OCI-LY3 (cell line): ENCODE measurements around the gene CADPS.

Experiments used
- CTCF ChIP-seq: fragments of 200-600, 300-600 bp; sonication (generic); IDR thresholded peaks from 2 replicates; pipeline ENCODE4 v1.5.1; 2014; ENCODE audit warnings: antibody characterized with exemption, low read length, low read depth
- EZH2phosphoT487 ChIP-seq: fragments of 200-600 bp; shearing (Covaris generic); IDR thresholded peaks from 2 replicates; pipeline ENCODE4 v1.6.1; 2018; ENCODE audit warnings: antibody characterized with exemption, mixed run types, low read depth

GRCh38 chr3:62523672-62524071 lies 351.5 kb downstream of the CADPS start:
- TF ChIP-seq CTCF = no peak
- no peak for TF ChIP-seq EZH2phosphoT487
